Measurements from ENCODE around the gene UBTD1.

UBTD1 gene

DNA sequence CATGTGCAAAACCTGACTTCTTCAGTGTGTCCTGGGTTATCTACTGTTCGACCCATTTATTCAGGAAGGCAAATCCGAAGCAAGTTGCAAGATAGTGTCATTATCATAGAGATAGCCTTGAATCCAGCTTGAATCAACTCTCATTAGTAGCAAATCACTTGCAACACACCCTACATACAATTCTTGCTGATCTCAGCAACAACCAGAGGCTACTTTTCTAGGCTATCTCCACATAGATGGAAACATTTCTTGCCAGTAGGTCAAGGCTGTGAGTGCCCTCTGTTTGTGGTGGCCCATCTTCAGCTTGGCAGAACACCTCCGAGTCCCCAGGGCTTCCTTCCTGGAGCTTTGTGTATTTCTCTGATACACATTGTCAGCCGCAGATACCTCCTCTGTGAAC lies 12.0 kb downstream of the UBTD1 start:
- TF ChIP-seq CTCF (IDR thresholded peaks at IDR 0.05), result no peak

DNA sequence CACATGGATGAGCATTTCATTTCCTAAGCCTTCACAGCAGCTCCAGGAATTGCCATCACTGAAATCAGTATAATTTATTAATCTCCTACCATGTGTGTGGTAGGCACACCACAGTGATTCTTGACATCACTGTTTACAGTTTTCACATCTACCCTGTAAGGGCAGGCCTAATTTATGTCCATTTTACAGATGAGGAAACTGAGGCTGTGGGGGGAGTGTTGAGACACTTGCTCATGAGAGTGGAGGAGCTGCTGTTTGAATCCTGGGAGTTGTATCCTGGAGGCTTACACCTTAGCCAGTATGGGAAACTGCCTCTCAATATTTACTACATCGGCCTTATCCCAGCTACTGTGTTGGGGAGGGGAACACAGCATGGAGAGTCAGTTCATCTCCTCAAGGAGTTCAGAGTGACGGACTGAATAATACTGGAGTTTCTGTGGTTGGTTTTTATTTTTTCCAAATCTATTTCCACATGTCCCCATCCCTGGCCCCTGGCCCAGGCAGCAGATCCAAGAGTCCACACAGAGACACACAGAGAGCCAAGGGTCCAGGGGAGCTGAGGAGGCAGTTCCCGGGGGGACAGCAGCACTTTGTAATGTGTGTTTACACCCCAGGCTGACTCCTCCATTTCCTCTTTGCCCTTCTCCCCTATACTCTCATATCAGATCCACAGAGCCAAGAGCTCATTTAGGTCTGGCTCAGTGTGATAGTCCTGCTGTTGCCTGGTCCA lies 13.2 kb downstream of the UBTD1 start:
- no peak for TF ChIP-seq CTCF (IDR thresholded peaks at IDR 0.05)

- no peak for TF ChIP-seq CTCF (IDR thresholded peaks at IDR 0.05)
These were observed 14.3 kb downstream of the UBTD1 start for GRCh38 chr10:97512993-97513392.

DNA sequence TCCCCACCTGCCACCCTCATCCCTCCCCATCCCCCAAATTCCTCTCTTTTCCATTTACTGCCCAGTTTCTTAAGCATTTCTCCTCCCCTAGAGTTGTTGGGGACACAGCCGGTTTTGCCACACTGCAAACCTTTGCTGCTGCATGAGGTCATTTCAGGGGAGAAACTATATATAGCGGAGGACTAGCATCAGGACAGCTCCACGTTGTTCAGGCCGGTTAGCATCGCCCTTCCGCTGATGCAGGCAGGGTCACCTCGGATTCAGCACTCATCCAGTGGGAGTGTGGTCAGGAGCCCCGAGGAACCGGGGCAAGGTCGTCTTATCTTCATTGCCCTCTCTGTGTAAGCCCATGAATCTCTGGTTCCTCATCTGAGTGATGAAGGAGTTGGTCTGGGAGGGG lies 15.6 kb downstream of the UBTD1 start:
- no peak for TF ChIP-seq CTCF (IDR thresholded peaks at IDR 0.05)

DNA sequence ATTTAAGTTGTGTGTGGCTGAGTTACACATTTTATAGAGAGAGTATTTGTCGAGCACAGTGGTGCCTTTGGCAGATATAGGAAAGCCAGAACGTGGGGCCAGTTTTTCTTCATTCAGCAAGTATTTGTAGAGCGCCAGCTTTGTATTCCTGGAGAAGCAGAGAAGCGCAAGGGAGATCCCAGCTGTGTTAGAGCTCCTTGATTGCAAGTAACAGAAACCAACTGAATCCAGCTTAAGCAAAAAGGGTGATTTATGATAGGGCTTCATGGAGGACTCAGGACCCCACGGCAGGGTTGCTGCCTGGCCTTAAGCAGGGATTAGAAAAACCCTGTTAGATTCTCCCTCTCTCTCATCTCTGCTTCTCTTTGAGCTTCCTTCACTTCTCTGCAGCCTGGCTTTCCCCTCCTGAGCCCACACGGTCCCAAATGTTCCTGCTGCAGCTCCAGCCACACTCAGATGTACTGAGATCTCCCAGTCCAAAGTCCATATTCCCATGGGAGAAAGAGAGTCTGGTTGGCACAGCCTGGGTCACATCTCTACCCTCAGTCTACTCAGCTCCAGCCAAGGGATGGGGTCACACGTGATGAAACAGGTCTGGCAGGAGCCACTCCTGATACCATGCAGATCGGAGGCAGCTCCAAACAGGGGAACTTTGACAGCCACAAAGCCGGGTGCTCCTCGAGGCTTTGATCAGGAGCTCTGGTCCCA lies 16.7 kb downstream of the UBTD1 start:
- no peak for TF ChIP-seq CTCF (IDR thresholded peaks at IDR 0.05)

GRCh38 chr10:97517096-97517750 lies 18.5 kb downstream of the UBTD1 start:
- no peak for TF ChIP-seq CTCF (IDR thresholded peaks at IDR 0.05)

DNA sequence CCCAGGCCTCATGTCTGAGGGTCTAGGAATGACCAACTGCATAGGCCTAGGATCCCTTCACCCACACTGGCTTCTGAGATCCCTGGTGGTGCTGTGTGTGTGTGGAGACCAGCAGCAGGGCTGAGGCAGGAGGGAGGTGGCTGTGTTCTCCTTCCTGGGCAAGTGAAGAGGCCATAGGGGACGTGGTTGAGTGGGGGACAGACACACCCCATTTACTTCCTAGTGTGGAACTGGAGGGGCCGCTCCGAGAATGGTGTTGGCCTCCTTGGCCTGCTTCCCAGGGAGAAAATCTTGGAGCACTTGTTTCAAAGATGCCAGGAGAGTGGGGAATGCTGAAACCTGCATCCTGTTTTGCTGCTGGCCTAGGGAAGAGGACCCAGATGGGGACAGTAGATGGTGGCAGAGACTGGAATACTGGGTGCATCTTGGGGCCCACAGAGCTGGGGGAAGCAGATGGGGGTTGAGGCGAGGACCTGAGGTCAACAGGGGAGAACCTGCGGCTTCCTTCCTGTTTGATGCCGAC lies 19.1 kb downstream of the UBTD1 start:
- TF ChIP-seq CTCF (IDR thresholded peaks at IDR 0.05), result no peak

Measured in LNCAP (cell line).